CD4-positive, alpha-beta memory T cell (primary cell): ENCODE measurements around the gene SORCS2. TPM values are rescaled to one million over a fixed set of nuclear protein-coding genes. Genes with fewer than 3 reads are reported as not detected.

Source experiments
- CTCF ChIA-PET: fragments of 350-600 bp; sonication (Branson Sonifier 250); formaldehyde crosslinking; loops from one replicate; lab custom pipeline; 2021; ENCODE audit warnings: inconsistent platforms; ENCODE audit not compliant: partially characterized antibody; lab: Charles Lee
- POLR2A ChIA-PET: fragments of 350-600 bp; sonication (Branson Sonifier 250); formaldehyde crosslinking; loops from one replicate; lab custom pipeline; 2021; ENCODE audit not compliant: partially characterized antibody; lab: Charles Lee
- DNase-seq, 5 donors: peaks; one replicate each; pipeline versions ENCODE4 v3.0.0 to v3.0.0-alpha.2; 2020 to 2022; ENCODE audit warnings: mixed read lengths in 1 of 5
- H3K27ac ChIP-seq: one replicate; pipeline ENCODE4 v1.7.0; 2013; ENCODE audit warnings: low read depth, low read length
- H3K27me3 ChIP-seq: 2 replicates; pipeline ENCODE4 v1.7.0; 2013; ENCODE audit warnings: mild to moderate bottlenecking, low read length, moderate library complexity; ENCODE audit not compliant: insufficient read depth
- H3K36me3 ChIP-seq: 2 replicates; pipeline ENCODE4 v1.7.0; 2013; ENCODE audit warnings: mild to moderate bottlenecking, low read length, moderate library complexity; ENCODE audit not compliant: insufficient read depth
- H3K4me1 ChIP-seq: 2 replicates; pipeline ENCODE4 v1.7.0; 2013; ENCODE audit warnings: mild to moderate bottlenecking, low read length, moderate library complexity; ENCODE audit not compliant: insufficient read depth
- H3K4me3 ChIP-seq, 2 donors: one replicate each; pipeline ENCODE4 v1.7.0; 2013; ENCODE audit warnings: low read length in 2 of 2, mild to moderate bottlenecking in 1 of 2
- H3K9me3 ChIP-seq, 2 donors: one replicate each; pipeline ENCODE4 v1.7.0; 2013; ENCODE audit warnings: low read length in 2 of 2, control low read depth in 1 of 2; ENCODE audit not compliant: control insufficient read depth in 1 of 2
- H3K27ac Mint-ChIP-seq, 7 donors: one replicate each; pipeline ENCODE4 v1.8.0; 2020 to 2021; ENCODE audit warnings: mixed read lengths in 7 of 7, mild to moderate bottlenecking in 6 of 7, inconsistent platforms in 3 of 7, moderate library complexity in 3 of 7
- H3K27me3 Mint-ChIP-seq, 2 donors: one replicate each; pipeline ENCODE4 v1.8.0; 2020 to 2021; ENCODE audit warnings: mixed read lengths in 2 of 2
- H3K36me3 Mint-ChIP-seq, 2 donors: one replicate each; pipeline ENCODE4 v1.8.0; 2020 to 2021; ENCODE audit warnings: mixed read lengths in 2 of 2, inconsistent platforms in 1 of 2, mild to moderate bottlenecking in 1 of 2
- H3K4me1 Mint-ChIP-seq, 4 donors: one replicate each; pipeline ENCODE4 v1.8.0; 2020 to 2021; ENCODE audit warnings: mixed read lengths in 4 of 4, mild to moderate bottlenecking in 1 of 4
- H3K4me3 Mint-ChIP-seq, 8 donors: one replicate each; pipeline ENCODE4 v1.8.0; 2020 to 2021; ENCODE audit warnings: mixed read lengths in 8 of 8, mild to moderate bottlenecking in 7 of 8, moderate library complexity in 6 of 8, inconsistent platforms in 3 of 8
- H3K9me3 Mint-ChIP-seq, 8 donors: one replicate each; pipeline ENCODE4 v1.8.0; 2020 to 2021; ENCODE audit warnings: mixed read lengths in 8 of 8, mild to moderate bottlenecking in 5 of 8, inconsistent platforms in 3 of 8, moderate library complexity in 1 of 8
- intact Hi-C: fragments of 100-400 bp; cut with micrococcal nuclease; formaldehyde crosslinking; loops from one replicate; pipeline ENCODE4 v1.15.1; 2023
- polyA plus RNA-seq, 2 donors: library from polyadenylated mRNA; unstranded; fragments of 300-500 nt; fragmentation: Illumina TruSeq; gene quantifications; one replicate each; pipeline ENCODE4 v1.2.3, GENCODE V29; 2021
- total RNA-seq, 2 experiments: library from RNA; stranded (reverse); gene quantifications; one replicate each; pipeline ENCODE4 v1.2.3, GENCODE V29; 2021

Gene SORCS2
- total and polyA plus RNA-seq, 4 experiments from 2014 or later = not detected

DNA sequence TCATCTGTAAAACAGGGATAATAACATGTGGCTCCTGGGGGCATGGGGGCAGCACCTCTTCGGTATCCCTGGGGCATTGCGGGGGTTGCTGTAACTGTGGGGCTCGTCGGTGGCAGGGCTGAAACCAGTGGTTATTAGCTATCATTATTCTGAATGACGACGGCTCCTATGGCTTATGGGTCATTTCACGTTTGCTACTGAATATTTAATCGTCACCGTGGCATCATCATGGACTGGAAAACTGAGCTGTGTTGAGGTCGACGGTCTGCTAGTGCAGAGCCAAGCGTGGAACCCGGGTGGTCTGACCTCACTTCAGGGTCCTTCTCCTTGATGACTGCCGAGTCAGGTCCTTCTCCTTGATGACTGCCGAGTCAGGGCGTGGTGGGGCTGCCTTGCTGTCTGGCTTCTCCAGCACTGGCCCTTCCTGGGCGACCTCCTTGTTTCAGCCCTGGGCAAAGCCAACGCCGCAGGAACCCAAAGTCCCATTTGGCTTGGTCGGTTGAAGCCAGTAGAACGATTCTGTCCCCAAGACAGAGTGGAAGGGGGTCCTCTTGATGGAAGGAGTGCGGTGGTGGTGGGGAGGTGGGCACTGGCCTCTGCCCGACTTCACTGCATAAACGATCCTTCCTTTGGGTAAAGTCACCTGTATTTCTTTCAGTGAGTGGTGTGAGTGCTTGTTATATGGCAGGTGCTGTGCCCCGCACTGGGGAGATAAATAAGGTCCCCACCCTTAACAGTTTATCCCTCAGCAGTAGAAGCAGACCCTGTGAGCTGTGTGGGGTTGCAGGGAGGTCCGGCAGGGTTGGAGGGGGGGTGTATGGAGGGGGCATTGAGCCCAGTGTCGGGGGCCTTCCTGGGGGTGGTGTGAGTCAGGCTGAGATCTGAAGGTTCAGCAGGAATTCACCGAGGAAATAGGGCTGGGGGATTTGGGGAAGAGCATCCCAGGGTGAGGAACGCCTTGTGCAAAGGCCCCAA lies 201.6 kb downstream of the SORCS2 start:
- Mint-ChIP-seq H3K4me3 (no peak overlapping the region), H3K36me3 (no peaks in the 10 kb centered on the region), H3K9me3 (no peaks in the 10 kb centered on the region), H3K4me1 (no peaks in the 10 kb centered on the region), H3K27ac (no peak overlapping the region), H3K27me3 (peaks cover 10 to 18% of the 10 kb centered on the region in 2 donors)
- ChIA-PET POLR2A (no interaction called here), CTCF (no interaction called here)
- H3K4me3 ChIP-seq = no peak overlapping the region
- no peaks in the 10 kb centered on the region for H3K9me3 ChIP-seq
- no peaks in the 10 kb centered on the region for H3K4me1 ChIP-seq
- DNase-seq = no peak
- intact Hi-C loops = no loop called here
- H3K36me3 ChIP-seq = no peaks in the 10 kb centered on the region
- no peak overlapping the region for H3K27ac ChIP-seq
- no peaks in the 10 kb centered on the region for H3K27me3 ChIP-seq

DNA sequence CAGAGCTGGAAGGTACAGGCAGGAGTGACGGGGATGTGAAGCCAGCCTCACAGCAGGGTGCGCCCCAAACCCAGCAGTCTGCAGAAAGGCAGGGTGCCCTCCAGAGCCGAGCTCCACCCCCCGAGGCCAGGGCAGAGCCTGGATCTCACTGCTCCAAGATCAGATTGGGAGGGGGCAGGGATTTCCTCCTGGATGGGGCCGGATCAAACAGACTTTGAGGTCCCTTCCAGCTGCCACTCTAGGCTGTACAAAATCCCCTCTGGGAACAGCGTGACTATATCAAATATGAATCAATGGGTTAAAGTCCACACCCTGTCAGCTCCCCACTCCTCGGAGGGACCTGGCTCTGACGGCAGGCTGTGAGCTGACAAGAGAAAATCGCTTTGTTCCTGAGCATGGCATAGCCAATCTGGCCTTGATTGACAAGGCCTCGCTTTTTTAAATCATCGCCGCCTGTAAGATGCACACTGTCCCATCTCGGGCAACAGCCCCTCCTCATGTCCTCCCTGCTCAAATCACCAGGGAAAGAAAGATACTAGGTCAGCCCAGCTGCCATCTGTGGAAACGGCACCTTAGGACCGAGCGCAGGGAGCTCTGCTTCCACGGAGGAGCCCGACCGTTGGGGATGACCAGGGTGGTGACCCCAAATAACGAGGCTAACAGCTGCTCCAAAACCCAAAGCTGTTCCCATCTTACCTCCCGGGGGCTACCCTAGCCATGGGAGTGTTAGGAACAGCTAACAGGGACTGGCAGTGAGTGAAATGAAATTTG lies 202.5 kb downstream of the SORCS2 start:
- POLR2A ChIA-PET = no interaction called here
- no peak overlapping the region for H3K27ac Mint-ChIP-seq
- CTCF ChIA-PET = no interaction called here
- Histone ChIP-seq H3K36me3 (no peaks in the 10 kb centered on the region), H3K4me1 (no peaks in the 10 kb centered on the region), H3K27ac (no peak overlapping the region), H3K9me3 (no peaks in the 10 kb centered on the region), H3K27me3 (no peaks in the 10 kb centered on the region), H3K4me3 (no peak overlapping the region)
- no peaks in the 10 kb centered on the region for H3K4me1 Mint-ChIP-seq
- no peak overlapping the region for H3K4me3 Mint-ChIP-seq
- intact Hi-C loops = no loop called here
- DNase-seq = no peak
- H3K9me3 Mint-ChIP-seq = no peaks in the 10 kb centered on the region
- no peaks in the 10 kb centered on the region for H3K36me3 Mint-ChIP-seq
- H3K27me3 Mint-ChIP-seq = peaks cover 13 to 21% of the 10 kb centered on the region in 2 donors

DNA sequence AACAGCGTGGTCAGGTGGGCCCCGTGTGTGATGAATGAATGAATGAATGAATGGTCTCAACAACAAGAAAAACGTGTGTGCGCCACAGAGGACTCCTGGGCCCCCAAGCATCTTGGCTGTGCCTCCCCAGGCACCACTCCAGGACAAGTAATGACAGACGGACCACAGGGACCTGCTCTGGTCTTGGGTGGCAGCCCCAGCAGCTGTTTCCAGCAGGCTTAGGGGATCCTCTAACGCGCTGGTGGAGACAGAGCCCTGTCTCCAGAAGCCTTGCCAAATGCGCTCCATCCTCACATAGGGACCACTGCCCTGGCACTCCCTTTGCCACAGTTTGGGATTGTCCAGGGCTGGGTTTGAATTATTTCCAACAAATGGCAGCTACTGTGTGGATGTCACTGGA lies 203.3 kb downstream of the SORCS2 start:
- ChIA-PET CTCF (no interaction called here), POLR2A (no interaction called here)
- H3K4me1 Mint-ChIP-seq = no peaks in the 10 kb centered on the region
- Histone ChIP-seq H3K4me1 (no peaks in the 10 kb centered on the region), H3K36me3 (no peaks in the 10 kb centered on the region), H3K4me3 (no peak overlapping the region), H3K9me3 (no peaks in the 10 kb centered on the region), H3K27ac (no peak overlapping the region), H3K27me3 (no peaks in the 10 kb centered on the region)
- DNase-seq = no peak
- no peak overlapping the region for H3K4me3 Mint-ChIP-seq
- intact Hi-C loops = no loop called here
- H3K9me3 Mint-ChIP-seq = peaks cover 0 to 3% (median under 1%) of the 10 kb centered on the region in 8 donors
- H3K36me3 Mint-ChIP-seq = no peaks in the 10 kb centered on the region
- no peak overlapping the region for H3K27ac Mint-ChIP-seq
- peaks cover 13 to 25% of the 10 kb centered on the region in 2 donors for H3K27me3 Mint-ChIP-seq

DNA sequence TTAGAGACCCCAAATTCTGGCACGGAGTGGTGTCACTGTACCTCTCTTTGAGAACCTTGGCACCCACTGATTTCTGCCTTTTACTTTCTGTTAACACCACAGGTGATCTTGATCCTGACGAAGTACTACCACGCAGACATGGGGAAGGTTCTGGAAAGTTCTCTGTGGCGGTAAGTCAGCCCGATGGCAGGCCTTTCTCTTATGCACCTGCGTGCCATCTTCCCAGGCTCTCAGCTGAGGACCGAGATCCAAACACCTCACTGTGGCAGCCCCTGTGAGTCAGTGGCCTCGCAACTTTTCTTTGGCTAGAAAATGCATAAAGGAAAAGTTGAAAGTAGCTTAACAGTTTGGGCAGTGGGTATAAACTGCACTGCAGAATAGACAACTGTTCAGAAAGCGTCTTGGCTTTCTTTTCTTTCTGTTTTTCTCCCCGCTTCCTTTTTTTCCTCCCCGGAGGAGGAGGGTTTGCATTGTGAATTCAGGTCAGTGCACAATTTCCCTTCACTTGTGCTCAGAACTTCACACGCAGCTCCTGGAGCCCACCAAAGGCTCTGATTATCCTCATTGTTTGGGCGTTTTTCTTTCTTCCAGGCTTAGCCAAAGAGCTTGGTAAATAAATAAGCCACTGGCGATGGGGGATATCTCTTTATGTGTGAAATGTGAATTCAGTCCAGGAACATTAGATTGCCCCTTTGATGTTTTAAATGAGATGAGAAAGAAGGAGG lies 204.0 kb downstream of the SORCS2 start:
- CTCF ChIA-PET = no interaction called here
- Mint-ChIP-seq H3K4me1 (no peaks in the 10 kb centered on the region), H3K36me3 (no peaks in the 10 kb centered on the region), H3K27me3 (peaks cover 16 to 30% of the 10 kb centered on the region in 2 donors), H3K9me3 (peaks cover 0 to 8% (median 3%) of the 10 kb centered on the region in 8 donors), H3K27ac (no peak overlapping the region), H3K4me3 (no peak overlapping the region)
- no peaks in the 10 kb centered on the region for H3K9me3 ChIP-seq
- no peaks in the 10 kb centered on the region for H3K36me3 ChIP-seq
- H3K27me3 ChIP-seq = no peaks in the 10 kb centered on the region
- no peak overlapping the region for H3K27ac ChIP-seq
- H3K4me1 ChIP-seq = no peaks in the 10 kb centered on the region
- POLR2A ChIA-PET = no interaction called here
- no peak overlapping the region for H3K4me3 ChIP-seq
- DNase-seq = peak in 1 of 5 donors; percentile 7
- intact Hi-C loops = no loop called here

DNA sequence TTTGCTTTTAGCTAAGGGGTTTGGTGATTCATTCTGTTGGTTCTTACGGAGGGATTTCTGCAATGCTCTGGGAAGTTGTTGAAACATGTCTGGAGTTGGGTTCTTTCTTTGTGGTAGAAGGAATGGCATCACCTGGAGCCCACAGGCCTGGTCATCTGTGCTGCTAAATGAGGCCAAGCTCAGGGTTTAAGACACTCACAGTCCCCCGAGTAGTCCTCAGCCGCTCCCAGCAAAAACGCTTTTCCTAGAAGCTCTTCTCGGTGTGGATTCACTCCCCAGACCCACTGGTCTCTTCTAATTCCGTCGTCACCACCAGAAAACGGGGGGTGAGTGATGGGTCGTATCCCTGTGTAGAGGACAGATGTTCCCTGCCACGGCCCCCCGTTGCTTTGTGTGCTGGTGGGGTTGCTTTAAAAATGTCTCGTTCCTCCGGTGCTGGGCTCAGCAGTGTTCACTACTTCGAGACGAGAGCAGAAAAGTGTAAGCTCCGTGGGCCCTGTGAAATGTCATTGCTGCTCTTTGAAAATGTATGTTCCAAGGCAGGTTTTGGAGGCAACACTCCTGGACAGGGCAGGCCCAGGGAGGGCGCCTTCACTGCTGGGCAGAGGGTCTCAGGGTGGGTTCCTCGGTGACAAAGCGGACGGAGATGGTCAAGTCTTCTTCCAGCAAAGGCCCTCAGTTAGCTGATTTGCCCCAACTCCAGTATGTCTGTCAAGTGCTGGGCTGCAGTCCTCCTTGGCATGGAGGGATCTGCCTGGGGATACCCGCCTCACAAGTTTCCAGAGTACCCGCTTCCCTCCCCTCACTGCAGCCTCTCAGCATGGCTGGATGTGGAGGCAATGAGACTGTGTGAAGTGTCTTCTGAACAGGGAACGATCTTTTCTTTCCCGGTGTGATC lies 205.1 kb downstream of the SORCS2 start:
- no peaks in the 10 kb centered on the region for H3K36me3 Mint-ChIP-seq
- ChIA-PET POLR2A (no interaction called here), CTCF (no interaction called here)
- peaks cover 18 to 32% of the 10 kb centered on the region in 2 donors for H3K27me3 Mint-ChIP-seq
- H3K9me3 ChIP-seq = no peaks in the 10 kb centered on the region
- no peak overlapping the region for H3K4me3 ChIP-seq
- DNase-seq = peak in 1 of 5 donors; percentile 7
- intact Hi-C loops = no loop called here
- H3K9me3 Mint-ChIP-seq = peaks cover 0 to 8% (median 3%) of the 10 kb centered on the region in 8 donors
- H3K27ac Mint-ChIP-seq = no peak overlapping the region
- no peaks in the 10 kb centered on the region for H3K4me1 Mint-ChIP-seq
- no peaks in the 10 kb centered on the region for H3K36me3 ChIP-seq
- no peak overlapping the region for H3K4me3 Mint-ChIP-seq
- no peak overlapping the region for H3K27ac ChIP-seq
- H3K27me3 ChIP-seq = no peaks in the 10 kb centered on the region
- H3K4me1 ChIP-seq = no peaks in the 10 kb centered on the region

DNA sequence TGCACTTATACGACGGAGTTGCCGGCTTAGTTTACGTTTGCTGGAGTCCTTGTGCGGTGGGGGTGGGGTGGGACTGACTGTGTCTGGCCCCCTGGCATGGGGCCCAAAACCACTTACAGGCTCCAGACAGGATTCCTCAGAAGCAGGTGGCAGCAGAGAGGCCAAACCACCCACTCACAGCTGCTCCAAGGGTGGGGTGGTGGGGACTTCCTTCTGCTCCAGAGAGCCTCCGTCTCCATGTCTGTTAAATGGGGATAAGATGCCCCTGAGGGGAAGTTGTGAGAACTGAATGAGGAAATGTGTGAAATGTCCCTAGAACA lies 205.7 kb downstream of the SORCS2 start:
- Histone ChIP-seq H3K27ac (no peak overlapping the region), H3K27me3 (no peaks in the 10 kb centered on the region), H3K9me3 (no peaks in the 10 kb centered on the region), H3K4me1 (no peaks in the 10 kb centered on the region), H3K4me3 (no peak overlapping the region), H3K36me3 (no peaks in the 10 kb centered on the region)
- Mint-ChIP-seq H3K27ac (no peak overlapping the region), H3K36me3 (no peaks in the 10 kb centered on the region), H3K9me3 (peaks cover 0 to 8% (median 3%) of the 10 kb centered on the region in 8 donors), H3K4me3 (no peak overlapping the region), H3K4me1 (no peaks in the 10 kb centered on the region), H3K27me3 (peaks cover 16 to 29% of the 10 kb centered on the region in 2 donors)
- DNase-seq = peak in 1 of 5 donors; percentile 3
- POLR2A ChIA-PET = no interaction called here
- intact Hi-C loops = no loop called here
- CTCF ChIA-PET = no interaction called here
